ENCODE results near the gene IL11. TPM values are rescaled to one million over a fixed set of nuclear protein-coding genes. Genes with fewer than 3 reads are reported as not detected.
"Not testable (repeated sequence)": the region's sequence is repeated elsewhere in the genome, so short reads cannot be mapped to it uniquely, and the experiment has no call there.

IL11 gene
- total RNA-seq, 4 donors from 2014 or later, result 0.66 TPM; not detected in 3

GRCh38 chr19:55402509-55402908 lies 32.2 kb upstream of the IL11 start:
- ATAC-seq (no peak), DNase-seq (no peak)
- intact Hi-C loops (cut with DNase I; ENCODE audit: low total_unique reads) (no loop called here), in situ Hi-C loops (cut with MboI; ENCODE audit: low sequenced_read_pairs in 4 of 4) (loop anchor here in 1 of 4 donors (25.0 kb wide), 2 partner anchors 115 to 265 kb away; partner anchors contain the start of genes BRSK1, HSPBP1 and TNNT1)
- Histone ChIP-seq H3K4me1 (peaks cover 0 to 10% of the 10 kb centered on the region in 2 donors), H3K4me3 (no peak overlapping the region), H3K27me3 (no peaks in the 10 kb centered on the region), H3K9me3 (no peaks in the 10 kb centered on the region), H3K36me3 (peaks cover 0 to 18% of the 10 kb centered on the region in 2 donors), H3K27ac (no peak overlapping the region)
- TF ChIP-seq CTCF (IDR thresholded peaks at IDR 0.05 in 4 of 5, conservative IDR thresholded peaks at IDR 0.05 in 1 of 5), result no peak
- no peak for TF ChIP-seq POLR2A (IDR thresholded peaks at IDR 0.05)

DNA sequence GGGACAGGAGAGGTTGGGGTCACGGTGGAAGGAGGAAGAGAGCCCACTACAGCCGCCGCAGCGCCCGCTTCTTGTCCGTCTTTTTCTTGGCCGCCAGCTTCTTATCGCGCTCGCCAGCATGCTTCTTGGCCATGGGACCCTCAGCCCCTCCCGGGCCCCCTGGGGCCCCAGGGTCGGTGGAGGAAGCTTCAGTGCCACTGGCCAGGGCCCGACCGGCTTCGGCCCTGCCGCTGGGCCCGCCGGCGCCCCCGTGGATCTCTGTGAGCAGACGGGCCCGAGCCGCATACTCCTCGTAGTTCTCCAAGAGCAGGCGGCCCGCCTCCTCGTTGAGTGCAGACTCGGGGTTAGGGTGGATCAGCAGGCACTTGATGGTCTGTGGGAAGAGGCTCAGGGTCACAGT lies 31.1 kb upstream of the IL11 start:
- peaks cover 0 to 18% of the 10 kb centered on the region in 2 donors for H3K36me3 ChIP-seq
- DNase-seq; H3K4me3 ChIP-seq; intact Hi-C loops (cut with DNase I; ENCODE audit: low total_unique reads); H3K27ac ChIP-seq; H3K9me3 ChIP-seq; H3K27me3 ChIP-seq; ATAC-seq; H3K4me1 ChIP-seq: not testable (repeated sequence)
- in situ Hi-C loops (cut with MboI; ENCODE audit: low sequenced_read_pairs in 4 of 4), result loop anchor here in 1 of 4 donors (25.0 kb wide), 2 partner anchors 114 to 264 kb away; partner anchors contain the start of genes BRSK1, HSPBP1 and TNNT1

DNA sequence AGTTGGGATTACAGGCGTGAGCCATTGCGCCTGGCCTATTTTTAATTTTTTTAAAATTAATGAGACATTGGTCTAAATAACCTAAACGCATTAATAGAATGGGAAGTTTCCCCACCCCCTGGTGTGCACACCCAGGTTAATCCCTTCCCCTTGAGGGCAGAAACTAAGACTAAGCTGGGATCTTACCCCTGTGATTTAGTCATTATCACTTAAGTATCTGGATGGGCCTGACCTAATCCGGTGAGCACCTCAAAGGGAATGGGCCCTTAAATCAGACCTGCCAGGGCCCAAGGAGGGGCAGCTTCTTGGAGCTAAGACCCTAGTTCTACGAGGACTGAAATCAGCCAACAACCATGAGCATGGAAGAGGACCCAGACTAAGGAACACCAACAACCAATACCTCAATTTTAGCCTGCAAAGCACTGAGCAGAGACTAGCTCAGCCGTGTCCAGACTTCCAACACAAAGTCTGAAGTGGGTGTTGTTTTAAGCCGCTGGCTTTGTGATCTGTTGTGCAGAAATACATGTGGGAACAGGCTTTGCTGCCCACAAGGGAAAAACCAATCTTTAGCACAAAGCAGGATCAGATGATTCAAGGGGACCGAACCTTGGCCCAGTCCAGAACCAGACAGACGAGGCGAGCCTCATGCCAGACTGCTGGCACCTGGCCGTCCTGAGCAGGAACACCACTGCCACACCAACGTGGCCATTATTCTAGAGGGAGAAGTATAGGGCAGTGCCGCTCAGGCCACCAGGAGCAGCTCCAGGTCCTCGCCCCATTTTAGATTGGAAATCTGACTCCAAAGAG lies 30.2 kb upstream of the IL11 start:
- intact Hi-C loops (cut with DNase I; ENCODE audit: low total_unique reads) (no loop called here), in situ Hi-C loops (cut with MboI; ENCODE audit: low sequenced_read_pairs in 4 of 4) (loop anchor here in 1 of 4 donors (25.0 kb wide), 2 partner anchors 113 to 263 kb away; partner anchors contain the start of genes BRSK1, HSPBP1 and TNNT1)
- Histone ChIP-seq H3K9me3 (no peaks in the 10 kb centered on the region), H3K27ac (no peak overlapping the region), H3K27me3 (no peaks in the 10 kb centered on the region), H3K36me3 (peaks cover 0 to 18% of the 10 kb centered on the region in 2 donors), H3K4me3 (no peak overlapping the region), H3K4me1 (no peaks in the 10 kb centered on the region)
- ATAC-seq (no peak), DNase-seq (no peak)
- TF ChIP-seq CTCF (IDR thresholded peaks at IDR 0.05 in 4 of 5, conservative IDR thresholded peaks at IDR 0.05 in 1 of 5) (no peak), POLR2A (IDR thresholded peaks at IDR 0.05) (no peak)

GRCh38 chr19:55398200-55398925 lies 28.1 kb upstream of the IL11 start:
- intact Hi-C loops (cut with DNase I; ENCODE audit: low total_unique reads) (no loop called here), in situ Hi-C loops (cut with MboI; ENCODE audit: low sequenced_read_pairs in 4 of 4) (no loop called here)
- ATAC-seq (no peak), DNase-seq (no peak)
- TF ChIP-seq POLR2A (IDR thresholded peaks at IDR 0.05) (no peak), CTCF (IDR thresholded peaks at IDR 0.05 in 4 of 5, conservative IDR thresholded peaks at IDR 0.05 in 1 of 5) (no peak)
- no peaks in the 10 kb centered on the region for H3K27me3 ChIP-seq
- no peaks in the 10 kb centered on the region for H3K4me1 ChIP-seq
- no peak overlapping the region for H3K4me3 ChIP-seq
- no peak overlapping the region for H3K27ac ChIP-seq
- no peaks in the 10 kb centered on the region for H3K9me3 ChIP-seq
- peaks cover 0 to 18% of the 10 kb centered on the region in 2 donors for H3K36me3 ChIP-seq
